HEK293 (cell line): ENCODE results near the gene RNF166.

Experiments used
- CTCF ChIA-PET: fragments of 350-600 bp; formaldehyde crosslinking; extraction: SDS; loops from one replicate; lab custom pipeline; 2021; ENCODE audit warnings: antibody characterized with exemption; lab: Yijun Ruan, JAX
- POLR2A ChIA-PET: fragments of 300-600 bp; formaldehyde crosslinking; extraction: SDS; loops from one replicate; lab custom pipeline; 2020; ENCODE audit warnings: antibody characterized with exemption, inconsistent platforms; lab: Yijun Ruan, JAX
- H3K27ac ChIP-seq: fragments of 200-500 bp; sonication (Bioruptor generic); 2 replicates; pipeline ENCODE4 v1.5.1; 2014; ENCODE audit warnings: low read depth, low read length, control low read depth, inconsistent platforms; ENCODE audit errors: extremely low read depth
- H3K36me3 ChIP-seq, 2 experiments: fragments of 200-500 bp in 1 of 2; sonication (Bioruptor generic) in 1 of 2; 1 replicate in 1 of 2; 2 replicates in 1 of 2; pipeline ENCODE4 v1.5.1; 2014 to 2017; ENCODE audit warnings: inconsistent platforms in 2 of 2, low read length in 2 of 2; ENCODE audit not compliant: control insufficient read depth in 2 of 2, insufficient read depth in 1 of 2
- H3K4me1 ChIP-seq: fragments of 200-500 bp; sonication (Bioruptor generic); 2 replicates; pipeline ENCODE4 v1.5.1; 2014; ENCODE audit warnings: mild to moderate bottlenecking, low read length, inconsistent platforms; ENCODE audit not compliant: control insufficient read depth, insufficient read depth
- H3K4me3 ChIP-seq: 2 replicates; pipeline ENCODE4 v1.5.1; 2011; ENCODE audit warnings: low read depth, mild to moderate bottlenecking, control low read depth, low read length, moderate library complexity
- H3K9me3 ChIP-seq: fragments of 200-500 bp; sonication (Bioruptor generic); 2 replicates; pipeline ENCODE4 v1.5.1; 2014; ENCODE audit warnings: low read depth, low read length, inconsistent platforms; ENCODE audit not compliant: control insufficient read depth, insufficient read depth
- BCL6B ChIP-seq: fragments of 450-650 bp; formaldehyde crosslinking; IDR thresholded peaks from 2 replicates; pipeline ENCODE4 v1.5.1; 2017; ENCODE audit warnings: missing biosample characterization, missing genetic modification characterization
- ELK4 ChIP-seq: IDR thresholded peaks from 2 replicates; pipeline ENCODE4 v1.6.1; 2011; ENCODE audit warnings: mild to moderate bottlenecking, low read depth, low read length, borderline replicate concordance
- HIC1 ChIP-seq: fragments of 450-650 bp; formaldehyde crosslinking; IDR thresholded peaks from 2 replicates; pipeline ENCODE4 v1.5.1; 2016; ENCODE audit warnings: missing biosample characterization, missing genetic modification characterization
- HOXA7 ChIP-seq: sonication (generic); formaldehyde crosslinking; IDR thresholded peaks from 2 replicates; pipeline ENCODE4 v1.8.1; 2022; ENCODE audit warnings: missing genetic modification reagents, borderline replicate concordance
- SETDB1 ChIP-seq: IDR thresholded peaks from one replicate; pipeline ENCODE4 v1.6.1; 2017; ENCODE audit warnings: mild to moderate bottlenecking, low read length, moderate library complexity, mixed read lengths; ENCODE audit not compliant: insufficient read length
- ZBTB44 ChIP-seq: fragments of 450-650 bp; IDR thresholded peaks from 2 replicates; pipeline ENCODE4 v1.5.1; 2018; ENCODE audit warnings: missing biosample characterization, mild to moderate bottlenecking, missing genetic modification characterization
- ZFHX2 ChIP-seq: fragments of 450-650 bp; formaldehyde crosslinking; conservative IDR thresholded peaks from 2 replicates; pipeline ENCODE4 v1.5.1; 2016; ENCODE audit warnings: missing biosample characterization, missing genetic modification characterization
- ZNF184 ChIP-seq: fragments of 450-650 bp; IDR thresholded peaks from 2 replicates; pipeline ENCODE4 v1.5.1; 2018; ENCODE audit warnings: missing biosample characterization, mild to moderate bottlenecking, missing genetic modification characterization
- ZNF214 ChIP-seq: fragments of 450-650 bp; formaldehyde crosslinking; IDR thresholded peaks from 2 replicates; pipeline ENCODE4 v1.5.1; 2017; ENCODE audit warnings: missing biosample characterization, mild to moderate bottlenecking, missing genetic modification characterization, borderline replicate concordance
- ZNF221 ChIP-seq: fragments of 450-650 bp; formaldehyde crosslinking; IDR thresholded peaks from 2 replicates; pipeline ENCODE4 v1.5.1; 2017; ENCODE audit warnings: missing biosample characterization, missing genetic modification characterization, borderline replicate concordance
- ZNF37A ChIP-seq: fragments of 450-650 bp; IDR thresholded peaks from 2 replicates; pipeline ENCODE4 v1.5.1; 2018; ENCODE audit warnings: missing biosample characterization, missing genetic modification characterization
- ZNF473 ChIP-seq: fragments of 450-650 bp; formaldehyde crosslinking; IDR thresholded peaks from 2 replicates; pipeline ENCODE4 v1.5.1; 2017; ENCODE audit warnings: missing biosample characterization, missing genetic modification characterization
- ZNF514 ChIP-seq: fragments of 450-650 bp; formaldehyde crosslinking; IDR thresholded peaks from 2 replicates; pipeline ENCODE4 v1.5.1; 2016; ENCODE audit warnings: missing biosample characterization, missing genetic modification characterization
- ZNF777 ChIP-seq: fragments of 450-650 bp; formaldehyde crosslinking; IDR thresholded peaks from 2 replicates; pipeline ENCODE4 v1.5.1; 2017; ENCODE audit warnings: missing biosample characterization, missing genetic modification characterization, borderline replicate concordance
- ZSCAN16 ChIP-seq: fragments of 450-650 bp; formaldehyde crosslinking; IDR thresholded peaks from 2 replicates; pipeline ENCODE4 v1.5.1; 2016; ENCODE audit warnings: missing biosample characterization, missing genetic modification characterization
- ZXDB ChIP-seq: fragments of 450-650 bp; formaldehyde crosslinking; IDR thresholded peaks from 2 replicates; pipeline ENCODE4 v1.5.1; 2016; ENCODE audit warnings: missing biosample characterization, missing genetic modification characterization

RNF166 gene

GRCh38 chr16:88739977-88740726, 33.9 kb upstream of the RNF166 start:
- H3K4me1 ChIP-seq = no peaks in the 10 kb centered on the region; the same call in 1 of the 2 replicates

GRCh38 chr16:88739139-88739976, 33.1 kb upstream of the RNF166 start:
- ChIA-PET POLR2A (no interaction called here), CTCF (interaction anchor here (1.5 kb wide), 1 partner anchor 21 kb away, joined by 3 read pairs; no protein-coding TSS in a partner anchor)
- H3K9me3 ChIP-seq = no peaks in the 10 kb centered on the region
- no peak overlapping the region for H3K4me3 ChIP-seq
- H3K36me3 ChIP-seq = peaks cover 0 to 48% of the 10 kb centered on the region in 2 experiments; a peak in 1 of 3 replicates
- no peaks in the 10 kb centered on the region; the same call in 1 of the 2 replicates for H3K4me1 ChIP-seq
- no peak overlapping the region for H3K27ac ChIP-seq
- TF ChIP-seq ELK4 (no peak), ZNF184 (no peak), ZNF37A (tag by site-specific recombination) (no peak), ZNF473 (tag by site-specific recombination) (no peak), HOXA7 (CRISPR knock-in tag) (no peak), ZNF777 (no peak), ZNF214 (tag by site-specific recombination) (no peak), ZSCAN16 (no peak), ZNF514 (tag by site-specific recombination) (no peak), ZBTB44 (tag by site-specific recombination) (no peak), SETDB1 (no peak), BCL6B (tag by site-specific recombination) (no peak), ZXDB (tag by site-specific recombination) (no peak), ZNF221 (no peak)

More at GRCh38 chr16:88739977-88740726, 33.9 kb upstream of the RNF166 start:
- ChIA-PET POLR2A (interaction anchor here (0.7 kb wide), 2 partner anchors 31 to 66 kb away, joined by 3 read pairs; no protein-coding TSS in a partner anchor), CTCF (interaction anchor here (1.1 to 1.5 kb wide), 2 partner anchors 20 to 44 kb away, joined by 3 read pairs; no protein-coding TSS in a partner anchor)
- Histone ChIP-seq H3K4me3 (no peak overlapping the region), H3K36me3 (peaks cover 0 to 40% of the 10 kb centered on the region in 2 experiments; a peak in 1 of 3 replicates), H3K9me3 (no peaks in the 10 kb centered on the region), H3K27ac (no peak overlapping the region)
- TF ChIP-seq ZFHX2 (tag by site-specific recombination) = no peak
- 0 out of 2 replicates have a peak, but pooled peaks have one; percentile 11 for TF ChIP-seq HIC1 (tag by site-specific recombination)
